Measurements from ENCODE around the gene WDR44. TPM values are rescaled to one million over a fixed set of nuclear protein-coding genes. Genes with fewer than 3 reads are reported as not detected.

The WDR44 gene
- total and polyA plus RNA-seq, 2 of the 13 experiments (the other 11 are each of a cell fraction or from before 2014, with no cell fraction given), result 2.2 to 4.3 TPM

DNA sequence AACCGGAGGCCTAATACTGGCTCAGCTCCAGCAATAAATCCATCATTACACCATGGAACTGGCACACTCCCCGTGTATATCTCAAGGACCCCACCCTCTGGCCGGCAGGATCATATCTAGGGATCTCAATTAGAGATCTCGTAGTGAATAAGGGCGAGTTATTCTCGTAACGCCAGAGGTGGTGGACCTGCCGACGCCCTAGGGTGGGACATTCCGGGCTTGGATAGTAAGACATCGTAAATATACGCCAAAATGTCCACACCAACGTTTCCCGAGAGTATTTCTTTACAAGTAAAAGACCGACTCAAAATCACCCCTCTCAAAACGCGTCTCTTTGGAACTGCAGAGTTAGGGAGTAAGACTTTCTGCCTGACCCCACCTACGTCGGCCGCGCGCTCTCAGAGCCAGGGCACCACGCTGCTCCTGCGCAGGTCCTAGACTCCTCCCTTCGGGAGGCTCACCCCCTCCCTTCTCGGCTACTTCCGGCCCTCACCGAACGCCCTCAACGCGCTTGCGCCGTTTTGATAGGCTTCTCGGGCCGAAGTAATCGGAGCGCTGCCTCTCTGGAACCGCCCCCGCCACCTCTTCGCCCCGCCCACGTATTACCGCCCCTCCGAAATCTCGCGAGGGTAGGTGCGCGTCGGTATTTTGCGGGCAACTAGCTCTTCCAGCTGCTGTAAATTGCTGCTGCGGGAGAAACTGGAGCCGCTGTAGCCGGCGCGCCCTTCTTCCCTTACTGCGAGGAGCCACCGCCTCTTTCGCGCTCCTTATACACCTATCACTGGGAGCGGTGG, at the start of gene WDR44 (continued):
- TF ChIP-seq ZBTB21 (CRISPR knock-in tag; IDR thresholded peaks at IDR 0.05) (no peak), ZNF615 (CRISPR knock-in tag; IDR thresholded peaks at IDR 0.05; ENCODE audit: borderline replicate concordance) (no peak), MYNN (CRISPR knock-in tag; IDR thresholded peaks at IDR 0.05; ENCODE audit: low read depth) (no peak), SYNCRIP (IDR thresholded peaks at IDR 0.05; ENCODE audit: insufficient read depth, low read depth, low read length) (no peak), SCMH1 (CRISPR knock-in tag; IDR thresholded peaks at IDR 0.05; ENCODE audit: borderline replicate concordance) (no peak), SMARCE1 (IDR thresholded peaks at IDR 0.05; ENCODE audit: borderline replicate concordance) (no peak), TOPORS (CRISPR knock-in tag; IDR thresholded peaks at IDR 0.05) (no peak), ZNF3 (CRISPR knock-in tag; IDR thresholded peaks at IDR 0.05) (no peak), KLF13 (CRISPR knock-in tag; IDR thresholded peaks at IDR 0.05) (no peak), JUNB (CRISPR knock-in tag; IDR thresholded peaks at IDR 0.05; ENCODE audit: borderline replicate concordance) (no peak), ZFP82 (CRISPR knock-in tag; IDR thresholded peaks at IDR 0.05; ENCODE audit: borderline replicate concordance) (0 out of 2 replicates have a peak, but pooled peaks have one; percentile 63), SIN3B (IDR thresholded peaks at IDR 0.05; ENCODE audit: low read length) (no peak), ZFX (CRISPR knock-in tag; IDR thresholded peaks at IDR 0.05; ENCODE audit: low read depth) (peak; percentile 39; the same call in 1 of the 2 replicates), ZFP62 (CRISPR knock-in tag; IDR thresholded peaks at IDR 0.05) (no peak), ATAD3A (CRISPR knock-in tag; IDR thresholded peaks at IDR 0.05) (no peak), ZNF501 (CRISPR knock-in tag; IDR thresholded peaks at IDR 0.05) (no peak), CHCHD3 (CRISPR knock-in tag; IDR thresholded peaks at IDR 0.05) (no peak), MIER2 (CRISPR knock-in tag; IDR thresholded peaks at IDR 0.05) (no peak), SNRNP70 (IDR thresholded peaks at IDR 0.05; ENCODE audit: low read depth, low read length) (no peak), KLF11 (CRISPR knock-in tag; IDR thresholded peaks at IDR 0.05) (no peak), RARA (CRISPR knock-in tag; IDR thresholded peaks at IDR 0.05) (no peak), SP4 (CRISPR knock-in tag; IDR thresholded peaks at IDR 0.05) (no peak)
- TF ChIP-seq, protein P1, sequence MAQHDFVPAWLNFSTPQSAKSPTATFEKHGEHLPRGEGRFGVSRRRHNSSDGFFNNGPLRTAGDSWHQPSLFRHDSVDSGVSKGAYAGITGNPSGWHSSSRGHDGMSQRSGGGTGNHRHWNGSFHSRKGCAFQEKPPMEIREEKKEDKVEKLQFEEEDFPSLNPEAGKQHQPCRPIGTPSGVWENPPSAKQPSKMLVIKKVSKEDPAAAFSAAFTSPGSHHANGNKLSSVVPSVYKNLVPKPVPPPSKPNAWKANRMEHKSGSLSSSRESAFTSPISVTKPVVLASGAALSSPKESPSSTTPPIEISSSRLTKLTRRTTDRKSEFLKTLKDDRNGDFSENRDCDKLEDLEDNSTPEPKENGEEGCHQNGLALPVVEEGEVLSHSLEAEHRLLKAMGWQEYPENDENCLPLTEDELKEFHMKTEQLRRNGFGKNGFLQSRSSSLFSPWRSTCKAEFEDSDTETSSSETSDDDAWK (CRISPR knock-in tag; IDR thresholded peaks at IDR 0.05), result no peak
- TF ChIP-seq, protein P2, sequence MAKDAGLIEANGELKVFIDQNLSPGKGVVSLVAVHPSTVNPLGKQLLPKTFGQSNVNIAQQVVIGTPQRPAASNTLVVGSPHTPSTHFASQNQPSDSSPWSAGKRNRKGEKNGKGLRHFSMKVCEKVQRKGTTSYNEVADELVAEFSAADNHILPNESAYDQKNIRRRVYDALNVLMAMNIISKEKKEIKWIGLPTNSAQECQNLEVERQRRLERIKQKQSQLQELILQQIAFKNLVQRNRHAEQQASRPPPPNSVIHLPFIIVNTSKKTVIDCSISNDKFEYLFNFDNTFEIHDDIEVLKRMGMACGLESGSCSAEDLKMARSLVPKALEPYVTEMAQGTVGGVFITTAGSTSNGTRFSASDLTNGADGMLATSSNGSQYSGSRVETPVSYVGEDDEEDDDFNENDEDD (CRISPR knock-in tag; IDR thresholded peaks at IDR 0.05; ENCODE audit: borderline replicate concordance), result no peak
- TF ChIP-seq, protein P3, sequence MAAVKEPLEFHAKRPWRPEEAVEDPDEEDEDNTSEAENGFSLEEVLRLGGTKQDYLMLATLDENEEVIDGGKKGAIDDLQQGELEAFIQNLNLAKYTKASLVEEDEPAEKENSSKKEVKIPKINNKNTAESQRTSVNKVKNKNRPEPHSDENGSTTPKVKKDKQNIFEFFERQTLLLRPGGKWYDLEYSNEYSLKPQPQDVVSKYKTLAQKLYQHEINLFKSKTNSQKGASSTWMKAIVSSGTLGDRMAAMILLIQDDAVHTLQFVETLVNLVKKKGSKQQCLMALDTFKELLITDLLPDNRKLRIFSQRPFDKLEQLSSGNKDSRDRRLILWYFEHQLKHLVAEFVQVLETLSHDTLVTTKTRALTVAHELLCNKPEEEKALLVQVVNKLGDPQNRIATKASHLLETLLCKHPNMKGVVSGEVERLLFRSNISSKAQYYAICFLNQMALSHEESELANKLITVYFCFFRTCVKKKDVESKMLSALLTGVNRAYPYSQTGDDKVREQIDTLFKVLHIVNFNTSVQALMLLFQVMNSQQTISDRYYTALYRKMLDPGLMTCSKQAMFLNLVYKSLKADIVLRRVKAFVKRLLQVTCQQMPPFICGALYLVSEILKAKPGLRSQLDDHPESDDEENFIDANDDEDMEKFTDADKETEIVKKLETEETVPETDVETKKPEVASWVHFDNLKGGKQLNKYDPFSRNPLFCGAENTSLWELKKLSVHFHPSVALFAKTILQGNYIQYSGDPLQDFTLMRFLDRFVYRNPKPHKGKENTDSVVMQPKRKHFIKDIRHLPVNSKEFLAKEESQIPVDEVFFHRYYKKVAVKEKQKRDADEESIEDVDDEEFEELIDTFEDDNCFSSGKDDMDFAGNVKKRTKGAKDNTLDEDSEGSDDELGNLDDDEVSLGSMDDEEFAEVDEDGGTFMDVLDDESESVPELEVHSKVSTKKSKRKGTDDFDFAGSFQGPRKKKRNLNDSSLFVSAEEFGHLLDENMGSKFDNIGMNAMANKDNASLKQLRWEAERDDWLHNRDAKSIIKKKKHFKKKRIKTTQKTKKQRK (IDR thresholded peaks at IDR 0.05; ENCODE audit: low read length), result no peak

Measured in HepG2 (cell line).